OCI-LY7 (cell line): ENCODE results near the gene ANP32A. TPM values are rescaled to one million over a fixed set of nuclear protein-coding genes. Genes with fewer than 3 reads are reported as not detected.
"Not testable (repeated sequence)": the region's sequence is repeated elsewhere in the genome, so short reads cannot be mapped to it uniquely, and the experiment has no call there.

Experiments used
- BruUV-seq: library from RNA; stranded (reverse); fragments of 400-500 nt; replicated peaks from 2 replicates; lab custom pipeline; 2021; lab: Mats Ljungman, UMichigan
- CTCF ChIA-PET: fragments of 300-600 bp; sonication (Branson Sonifier 250); formaldehyde crosslinking; loops from one replicate; lab custom pipeline; 2022; ENCODE audit warnings: antibody characterized with exemption; ENCODE audit not compliant: unreplicated experiment; lab: Charles Lee
- POLR2A ChIA-PET: fragments of 300-600 bp; sonication (Branson Sonifier 250); formaldehyde crosslinking; loops from one replicate; lab custom pipeline; 2022; ENCODE audit warnings: antibody characterized with exemption; lab: Charles Lee
- DNase-seq: peaks from one replicate; pipeline ENCODE4 v3.0.0-alpha.2; 2015; ENCODE audit warnings: low spot score
- H2AFZ ChIP-seq: fragments of 200-600 bp; sonication (generic), shearing (Covaris generic); 2 replicates; pipeline ENCODE4 v1.6.1; 2014; ENCODE audit warnings: mild to moderate bottlenecking, antibody characterized with exemption, low read length, moderate library complexity
- H3K27ac ChIP-seq: fragments of 200-600 bp; sonication (generic); 2 replicates; pipeline ENCODE4 v1.5.1; 2014; ENCODE audit warnings: mixed run types, low read depth, mild to moderate bottlenecking, moderate library complexity, low read length, inconsistent platforms; ENCODE audit not compliant: poor library complexity, severe bottlenecking
- H3K36me3 ChIP-seq: fragments of 200-600 bp; sonication (generic); 2 replicates; pipeline ENCODE4 v1.6.1; 2014; ENCODE audit warnings: mild to moderate bottlenecking, antibody characterized with exemption, low read length, moderate library complexity, mixed read lengths; ENCODE audit not compliant: insufficient read depth
- H3K4me1 ChIP-seq: fragments of 200-600 bp; sonication (generic); 2 replicates; pipeline ENCODE4 v1.5.1; 2014; ENCODE audit warnings: mild to moderate bottlenecking, low read length; ENCODE audit not compliant: insufficient read depth, poor library complexity, severe bottlenecking
- H3K4me2 ChIP-seq: fragments of 200-600 bp; sonication (generic); 2 replicates; pipeline ENCODE4 v1.6.1; 2014; ENCODE audit warnings: mild to moderate bottlenecking, low read length
- H3K4me3 ChIP-seq: fragments of 200-600 bp; sonication (generic); 2 replicates; pipeline ENCODE4 v1.5.1; 2014; ENCODE audit warnings: mild to moderate bottlenecking, low read depth, low read length; ENCODE audit not compliant: poor library complexity, severe bottlenecking
- H3K79me2 ChIP-seq: fragments of 200-600 bp; sonication (generic); 2 replicates; pipeline ENCODE4 v1.6.1; 2016; ENCODE audit warnings: low read depth, mild to moderate bottlenecking, low read length, moderate library complexity, mixed read lengths; ENCODE audit not compliant: insufficient read depth
- H3K9me2 ChIP-seq: fragments of 200-600 bp; sonication (generic); 2 replicates; pipeline ENCODE4 v1.6.1; 2016; ENCODE audit warnings: mild to moderate bottlenecking, low read length, mixed read lengths; ENCODE audit not compliant: insufficient read depth
- H3K9me3 ChIP-seq: fragments of 200-600 bp; sonication (generic); 2 replicates; pipeline ENCODE4 v1.6.1; 2014; ENCODE audit warnings: mild to moderate bottlenecking, mixed run types, low read length, mixed read lengths
- H4K20me1 ChIP-seq: fragments of 200-600 bp; sonication (generic); 2 replicates; pipeline ENCODE4 v1.6.1; 2014; ENCODE audit warnings: mild to moderate bottlenecking, antibody characterized with exemption, low read length, moderate library complexity, mixed read lengths; ENCODE audit not compliant: insufficient read depth
- CTCF ChIP-seq: fragments of 200-600 bp; sonication (generic); conservative IDR thresholded peaks from 2 replicates; pipeline ENCODE4 v1.5.1; 2014; ENCODE audit warnings: mild to moderate bottlenecking, antibody characterized with exemption, low read length, moderate library complexity, mixed read lengths
- EZH2phosphoT487 ChIP-seq: fragments of 200-600 bp; sonication (generic); IDR thresholded peaks from 2 replicates; pipeline ENCODE4 v1.6.1; 2018; ENCODE audit warnings: low read depth, borderline replicate concordance, mild to moderate bottlenecking, mixed run types, antibody characterized with exemption, low read length, moderate library complexity, mixed read lengths
- intact Hi-C: fragments of 100-400 bp; cut with micrococcal nuclease; formaldehyde crosslinking; loops from one replicate; pipeline ENCODE4 v1.10.0; 2022; ENCODE audit not compliant: unreplicated experiment
- total RNA-seq, 2 experiments: library from RNA; depleted of rRNA in 1 of 2; stranded (reverse); fragments of >200 nt in 1 of 2; shearing (Covaris generic) in 1 of 2; gene quantifications; 2 replicates each; pipeline ENCODE4 v1.2.3, GENCODE V29; 2014 to 2022

Gene ANP32A
- total RNA-seq, 2 experiments from 2014 or later, result 232 to 580 TPM

- Histone ChIP-seq H2AFZ (no peak overlapping the region), H3K36me3 (peaks cover 11% of the 10 kb centered on the region; the same call in 1 of the 2 replicates), H3K4me3 (no peak overlapping the region), H3K9me2 (no peaks in the 10 kb centered on the region), H3K27ac (no peak overlapping the region), H3K4me1 (peaks cover 7% of the 10 kb centered on the region), H3K4me2 (no peak overlapping the region), H3K79me2 (no peaks in the 10 kb centered on the region), H4K20me1 (no peaks in the 10 kb centered on the region), H3K9me3 (peaks cover 25% of the 10 kb centered on the region)
- no peak for TF ChIP-seq EZH2phosphoT487
- no peak for TF ChIP-seq CTCF
- ChIA-PET CTCF (no interaction called here), POLR2A (interaction anchor here (0.5 to 1.4 kb wide), 3 partner anchors 9 to 28 kb away, joined by 3 to 4 read pairs (median 3); no protein-coding TSS in a partner anchor)
- intact Hi-C loops, result no loop called here
- BruUV-seq, result no TSS peak
- no peak for DNase-seq
These were observed 41.7 kb upstream of the ANP32A start for GRCh38 chr15:68862415-68862814.

DNA sequence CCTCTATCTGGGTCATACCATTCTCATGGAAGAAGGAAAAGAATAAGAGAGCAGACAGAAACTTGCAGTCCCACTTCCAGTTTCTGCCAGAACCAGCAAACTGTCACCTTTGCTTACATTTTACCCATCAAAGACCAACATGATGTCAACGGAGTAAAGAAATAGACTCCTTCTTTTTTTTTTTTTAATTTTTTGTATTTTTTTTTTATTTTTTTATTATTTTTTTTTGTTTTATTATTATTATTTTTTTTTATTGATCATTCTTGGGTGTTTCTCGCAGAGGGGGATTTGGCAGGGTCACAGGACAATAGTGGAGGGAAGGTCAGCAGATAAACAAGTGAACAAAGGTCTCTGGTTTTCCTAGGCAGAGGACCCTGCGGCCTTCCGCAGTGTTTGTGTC is 38.0 kb upstream of the ANP32A start:
- DNase-seq, CTCF ChIA-PET, BruUV-seq, H4K20me1 ChIP-seq, H3K4me2 ChIP-seq, intact Hi-C loops, H3K27ac ChIP-seq, H2AFZ ChIP-seq, H3K4me3 ChIP-seq, H3K9me2 ChIP-seq: not testable (repeated sequence)
- H3K4me1 ChIP-seq, result peaks cover 18% of the 10 kb centered on the region
- peaks cover 43% of the 10 kb centered on the region for H3K9me3 ChIP-seq
- POLR2A ChIA-PET, result interaction anchor here (0.8 kb wide), 1 partner anchor 9 kb away, joined by 3 read pairs; no protein-coding TSS in a partner anchor
- H3K79me2 ChIP-seq, result peaks cover 32% of the 10 kb centered on the region
- peaks cover 32% of the 10 kb centered on the region; the same call in 1 of the 2 replicates for H3K36me3 ChIP-seq

- BruUV-seq, result not testable (repeated sequence)
These were observed 36.7 kb upstream of the ANP32A start for GRCh38 chr15:68857443-68857842.

More at GRCh38 chr15:68857443-68857842, 36.7 kb upstream of the ANP32A start:
- peaks cover 30% of the 10 kb centered on the region for H3K4me1 ChIP-seq
- POLR2A ChIA-PET, result interaction anchor here (0.7 kb wide), 1 partner anchor 41 kb away, joined by 3 read pairs; no protein-coding TSS in a partner anchor
- intact Hi-C loops, H3K4me3 ChIP-seq, H3K9me2 ChIP-seq, CTCF ChIA-PET, H3K4me2 ChIP-seq, DNase-seq, H4K20me1 ChIP-seq, H3K27ac ChIP-seq, H2AFZ ChIP-seq: not testable (repeated sequence)
- H3K9me3 ChIP-seq, result peaks cover 43% of the 10 kb centered on the region
- peaks cover 40% of the 10 kb centered on the region for H3K79me2 ChIP-seq
- H3K36me3 ChIP-seq, result peaks cover 32% of the 10 kb centered on the region; the same call in 1 of the 2 replicates
